A673 (cell line): ENCODE data around the gene ATP5F1D. TPM values are rescaled to one million over a fixed set of nuclear protein-coding genes. Genes with fewer than 3 reads are reported as not detected.

Source experiments
- BruUV-seq: library from RNA; stranded (reverse); fragments of 400-500 nt; replicated peaks from 2 replicates; lab custom pipeline; 2021; lab: Mats Ljungman, UMichigan
- CTCF ChIA-PET: fragments of 300-600 bp; sonication (Branson Sonifier 250); formaldehyde crosslinking; loops from one replicate; lab custom pipeline; 2022; ENCODE audit warnings: antibody characterized with exemption; lab: Charles Lee
- POLR2A ChIA-PET: fragments of 300-600 bp; sonication (Branson Sonifier 250); formaldehyde crosslinking; loops from one replicate; lab custom pipeline; 2022; ENCODE audit warnings: antibody characterized with exemption; ENCODE audit not compliant: low non-redundant PET; lab: Charles Lee
- DNase-seq: peaks from one replicate; pipeline ENCODE4 v3.0.0-alpha.2; 2015; ENCODE audit warnings: low spot score
- H3K27ac ChIP-seq: fragments of 200-600 bp; sonication (generic); 2 replicates; pipeline ENCODE4 v1.5.1; 2016; ENCODE audit warnings: mixed run types, low read depth, mild to moderate bottlenecking, mixed read lengths, antibody characterized with exemption, low read length; ENCODE audit not compliant: poor library complexity, severe bottlenecking
- H3K27me3 ChIP-seq: fragments of 200-600 bp; sonication (generic); replicated peaks from 2 replicates; pipeline ENCODE4 v1.6.1; 2017; ENCODE audit warnings: mixed run types, low read depth, mild to moderate bottlenecking, mixed read lengths, antibody characterized with exemption, low read length; ENCODE audit not compliant: insufficient read depth, poor library complexity
- H3K36me3 ChIP-seq: fragments of 200-600 bp; sonication (generic); 2 replicates; pipeline ENCODE4 v1.6.1; 2016; ENCODE audit warnings: mixed run types, mild to moderate bottlenecking, mixed read lengths, antibody characterized with exemption, low read length; ENCODE audit not compliant: insufficient read depth, poor library complexity, severe bottlenecking
- H3K4me1 ChIP-seq: fragments of 200-600 bp; sonication (generic); 2 replicates; pipeline ENCODE4 v1.6.1; 2017; ENCODE audit warnings: mixed run types, mild to moderate bottlenecking, mixed read lengths, antibody characterized with exemption, low read length; ENCODE audit not compliant: insufficient read depth, poor library complexity, severe bottlenecking
- H3K4me3 ChIP-seq: fragments of 200-600 bp; sonication (generic); 2 replicates; pipeline ENCODE4 v1.5.1; 2016; ENCODE audit warnings: low read depth, mixed run types, mild to moderate bottlenecking, mixed read lengths, low read length; ENCODE audit not compliant: poor library complexity, severe bottlenecking
- H3K9me3 ChIP-seq: fragments of 200-600 bp; sonication (generic); 2 replicates; pipeline ENCODE4 v1.6.1; 2016; ENCODE audit warnings: mixed run types, low read depth, mild to moderate bottlenecking, mixed read lengths, antibody characterized with exemption, low read length; ENCODE audit not compliant: poor library complexity, severe bottlenecking
- CTCF ChIP-seq: fragments of 300-800, 200-600 bp; sonication (generic); conservative IDR thresholded peaks from 2 replicates; pipeline ENCODE4 v1.5.1; 2017; ENCODE audit warnings: low read depth, mild to moderate bottlenecking, antibody characterized with exemption, low read length, moderate library complexity, mixed read lengths
- EZH2 ChIP-seq: fragments of 200-600 bp; sonication (generic); IDR thresholded peaks from 2 replicates; pipeline ENCODE4 v1.6.1; 2017; ENCODE audit warnings: borderline replicate concordance, low read depth, mild to moderate bottlenecking, mixed read lengths, antibody characterized with exemption, low read length; ENCODE audit not compliant: poor library complexity, severe bottlenecking
- intact Hi-C: fragments of 100-400 bp; cut with micrococcal nuclease; formaldehyde crosslinking; loops from one replicate; pipeline ENCODE4 v1.10.0; 2022; ENCODE audit not compliant: unreplicated experiment
- total RNA-seq: library from RNA; stranded (reverse); gene quantifications from 2 replicates; pipeline ENCODE4 v1.2.3, GENCODE V29; 2021

The ATP5F1D gene
- total RNA-seq, 1 experiment from 2014 or later, result 237 TPM

GRCh38 chr19:1254081-1254527 lies 12.6 kb downstream of the ATP5F1D start:
- Histone ChIP-seq H3K9me3 (no peaks in the 10 kb centered on the region), H3K36me3 (peaks cover 62% of the 10 kb centered on the region), H3K27me3 (no peaks in the 10 kb centered on the region), H3K4me1 (peaks cover 59% of the 10 kb centered on the region), H3K4me3 (peak overlapping the region; percentile 96), H3K27ac (peak overlapping the region; percentile 96)
- intact Hi-C loops, result no loop called here
- POLR2A ChIA-PET, result no interaction called here
- CTCF ChIA-PET, result no interaction called here
- TF ChIP-seq EZH2 (no peak), CTCF (no peak)
- no TSS peak for BruUV-seq
- DNase-seq, result no peak

GRCh38 chr19:1254530-1255185 lies 13.1 kb downstream of the ATP5F1D start:
- H3K27me3 ChIP-seq, result no peaks in the 10 kb centered on the region
- peak overlapping the region; percentile 96 for H3K4me3 ChIP-seq
- BruUV-seq, result no TSS peak
- DNase-seq, result peak; percentile 28
- ChIA-PET POLR2A (no interaction called here), CTCF (interaction anchor here (1.0 kb wide), 1 partner anchor 10 kb away, joined by 3 read pairs; no protein-coding TSS in a partner anchor)
- peaks cover 64% of the 10 kb centered on the region for H3K4me1 ChIP-seq
- TF ChIP-seq CTCF, result no peak
- TF ChIP-seq EZH2, result no peak
- intact Hi-C loops, result no loop called here
- H3K27ac ChIP-seq, result peak overlapping the region; percentile 96
- peaks cover 62% of the 10 kb centered on the region for H3K36me3 ChIP-seq
- H3K9me3 ChIP-seq, result no peaks in the 10 kb centered on the region

- TF ChIP-seq EZH2, result no peak
- no peak for TF ChIP-seq CTCF
- no peak overlapping the region for H3K4me3 ChIP-seq
- H3K9me3 ChIP-seq, result no peaks in the 10 kb centered on the region
- POLR2A ChIA-PET, result interaction anchor here (0.7 kb wide), 1 partner anchor 13 kb away, joined by 3 read pairs; no protein-coding TSS in a partner anchor
- CTCF ChIA-PET, result interaction anchor here (1.0 kb wide), 2 partner anchors 11 kb away, joined by 3 read pairs; no protein-coding TSS in a partner anchor
- no TSS peak for BruUV-seq
- peaks cover 62% of the 10 kb centered on the region for H3K36me3 ChIP-seq
- intact Hi-C loops, result no loop called here
- peak; percentile 51 for DNase-seq
- H3K4me1 ChIP-seq, result peaks cover 72% of the 10 kb centered on the region
- H3K27ac ChIP-seq, result peak overlapping the region; percentile 96
- no peaks in the 10 kb centered on the region for H3K27me3 ChIP-seq
Measured at GRCh38 chr19:1255186-1256161, 13.9 kb downstream of the ATP5F1D start.
